GM19328 (cell line): ENCODE results near the gene A3GALT2.

Experiments used
- ATAC-seq: cut with Tn5 transposase; IDR thresholded peaks from one replicate; pipeline ENCODE4 v1.9.1; 2021; ENCODE audit warnings: mild to moderate bottlenecking, moderate library complexity; ENCODE audit not compliant: unreplicated experiment

Gene A3GALT2

DNA sequence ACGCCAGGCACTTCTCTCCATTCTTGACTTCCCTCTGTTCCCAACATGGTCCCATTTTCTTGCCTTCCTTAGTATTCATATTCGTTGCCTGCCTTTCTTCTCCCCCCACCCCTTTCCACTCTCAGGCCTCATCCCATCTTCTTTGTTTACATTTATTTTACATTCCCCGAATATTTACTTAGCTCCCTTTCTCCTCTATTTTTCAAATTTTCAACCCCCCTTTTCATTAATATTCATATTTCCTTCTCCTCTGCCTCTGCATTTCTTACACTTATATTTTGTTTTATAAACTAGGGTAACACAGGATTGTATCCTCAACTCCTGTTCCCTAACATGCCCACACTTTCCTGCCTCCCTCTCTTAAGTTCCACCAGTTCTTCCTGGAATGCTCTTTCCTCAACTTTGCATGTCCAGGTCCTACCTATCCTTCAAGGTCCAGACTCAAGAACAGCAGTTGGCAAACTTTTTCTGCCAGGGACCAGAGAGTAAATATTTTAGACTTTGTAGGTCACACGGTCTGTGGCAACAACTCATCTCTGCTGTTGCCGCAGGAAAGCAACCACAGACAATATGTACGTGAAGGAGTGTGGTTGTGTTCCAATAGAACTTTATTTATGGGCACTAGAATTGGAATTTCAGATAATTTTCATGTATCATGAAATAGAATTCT is 29.8 kb upstream of the A3GALT2 start:
- ATAC-seq: no peak

DNA sequence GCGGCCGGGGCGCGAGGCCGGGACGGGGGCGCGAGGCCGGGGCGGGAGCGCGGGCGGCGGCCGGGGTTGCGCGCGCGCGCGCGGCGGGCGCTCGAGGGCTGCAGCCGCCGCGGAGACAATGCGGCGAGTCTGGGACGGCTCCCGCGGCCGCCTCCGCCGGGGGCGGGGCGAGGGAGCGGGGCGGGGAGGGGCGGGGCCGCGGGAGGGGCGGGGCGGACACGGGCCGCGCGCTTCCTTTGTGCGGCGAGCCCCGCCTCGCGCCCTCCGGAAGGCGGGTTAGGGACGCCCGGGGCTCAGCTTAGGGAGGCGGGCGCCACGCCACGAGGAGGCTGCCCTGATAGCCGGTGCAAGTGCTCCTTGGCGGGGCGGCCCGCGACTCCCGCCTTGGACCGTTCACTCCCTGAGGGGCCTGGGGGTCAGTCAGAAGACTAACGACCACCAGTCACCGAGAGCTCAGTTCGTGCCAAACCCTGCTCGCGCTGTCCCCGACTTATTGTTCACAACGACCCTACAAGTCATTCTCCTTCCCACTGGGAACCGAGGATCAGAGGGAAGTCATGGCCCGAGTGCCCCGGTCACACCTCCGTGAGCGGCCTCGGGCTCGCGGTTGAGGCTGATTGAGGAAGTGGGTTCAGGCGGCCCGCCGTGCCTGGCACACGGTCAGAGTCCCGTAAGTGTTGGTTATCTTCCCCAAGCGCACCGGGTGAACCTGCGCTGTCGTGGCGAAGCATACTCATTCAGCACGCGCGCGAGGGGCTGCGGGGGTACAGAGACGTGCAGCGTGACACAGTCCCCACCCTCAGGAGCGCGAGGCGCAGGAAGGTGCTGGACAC is 29.1 kb upstream of the A3GALT2 start:
- peak; percentile 72 for ATAC-seq

- ATAC-seq: peak; percentile 33
Measured at GRCh38 chr1:33349081-33349759, 28.3 kb upstream of the A3GALT2 start.

GRCh38 chr1:33348676-33349080 is 27.8 kb upstream of the A3GALT2 start:
- no peak for ATAC-seq

GRCh38 chr1:33348194-33348593 is 27.3 kb upstream of the A3GALT2 start:
- no peak for ATAC-seq

GRCh38 chr1:33347650-33347992 is 26.7 kb upstream of the A3GALT2 start:
- ATAC-seq: no peak

DNA sequence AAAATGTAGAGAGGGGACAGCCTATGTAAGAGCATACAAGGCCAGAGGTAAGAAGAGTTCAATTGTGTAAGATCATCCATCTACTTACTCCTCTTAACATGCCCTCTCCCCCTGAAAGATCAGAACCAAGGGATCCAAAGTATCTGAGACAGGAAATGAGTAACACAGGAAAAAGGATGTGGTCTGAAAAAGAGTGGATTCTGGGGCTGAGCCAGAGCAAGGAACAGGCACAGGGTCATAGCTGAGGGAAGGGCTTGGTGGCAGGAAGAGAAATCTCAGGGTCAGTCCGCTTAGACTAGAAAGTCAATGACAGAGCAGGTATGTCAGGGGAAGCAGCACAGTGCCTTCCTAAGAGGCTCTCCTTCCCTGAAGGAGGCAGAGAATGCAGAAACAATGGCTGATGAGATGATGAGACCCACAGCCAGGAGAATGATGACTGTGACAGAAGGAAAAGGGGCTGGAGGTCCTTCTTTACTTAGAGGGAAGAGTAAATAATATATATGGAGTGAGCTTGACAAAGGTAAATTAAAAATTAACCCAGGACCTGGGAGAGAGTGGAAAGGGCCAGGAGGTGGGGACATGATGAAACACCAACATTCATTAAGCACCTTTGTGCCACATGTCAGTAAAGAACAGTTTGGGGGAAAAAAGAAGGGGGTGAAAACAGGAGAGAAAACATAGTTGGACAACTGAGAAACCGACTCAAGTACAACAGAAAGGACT is 26.2 kb upstream of the A3GALT2 start:
- no peak for ATAC-seq

GRCh38 chr1:33346533-33346926 is 25.6 kb upstream of the A3GALT2 start:
- ATAC-seq: no peak

DNA sequence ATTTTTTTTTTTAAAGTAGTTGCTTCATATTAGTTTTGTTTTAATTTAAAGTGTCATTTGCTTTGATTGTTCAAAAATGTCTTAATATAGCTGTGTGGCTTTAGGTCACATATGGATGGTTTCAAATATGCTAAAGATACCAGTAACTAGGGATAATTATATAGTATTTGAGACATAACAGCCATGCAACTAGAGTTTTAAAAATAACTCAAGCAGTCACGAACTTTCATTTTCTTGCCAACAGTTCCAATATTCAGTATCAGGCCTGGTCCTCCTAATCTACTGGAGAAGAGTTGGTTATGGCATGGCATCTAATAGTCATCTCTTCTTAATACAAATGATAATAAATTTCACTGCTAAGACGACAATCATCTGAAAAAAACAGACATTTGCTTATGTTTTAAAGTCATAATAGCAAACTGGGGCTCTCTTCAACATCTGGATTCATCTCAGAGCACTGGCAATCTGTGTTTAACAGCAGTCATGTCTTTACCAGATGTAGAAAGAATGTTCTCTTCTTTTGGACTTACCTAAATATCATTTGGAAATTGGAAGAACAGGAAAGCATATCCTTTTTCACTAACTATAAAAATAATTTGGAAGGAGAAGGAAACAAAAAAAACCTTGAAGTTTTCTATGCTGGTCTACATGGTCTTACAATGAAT is 24.1 kb upstream of the A3GALT2 start:
- no peak for ATAC-seq

DNA sequence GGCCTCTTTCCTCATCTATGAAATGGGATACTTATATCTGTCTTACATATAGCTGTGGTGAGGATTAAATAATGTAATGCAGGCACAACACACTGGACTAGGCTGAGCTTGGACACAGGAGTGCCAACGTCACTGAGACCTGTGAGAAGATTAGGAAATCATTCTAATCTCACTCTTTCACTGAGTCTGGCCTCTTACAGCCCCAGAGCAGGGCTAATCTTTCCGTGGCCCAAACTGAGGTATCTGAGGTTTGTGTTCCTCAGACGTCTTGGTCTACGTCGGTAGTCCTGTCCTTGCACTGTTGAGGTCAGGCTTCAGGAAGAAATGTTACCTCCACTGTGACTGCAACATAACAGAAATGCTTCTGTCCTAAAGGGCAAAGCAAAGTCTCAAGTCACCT is 22.6 kb upstream of the A3GALT2 start:
- no peak for ATAC-seq

- no peak for ATAC-seq
Measured at GRCh38 chr1:33342041-33342723, 21.3 kb upstream of the A3GALT2 start.

DNA sequence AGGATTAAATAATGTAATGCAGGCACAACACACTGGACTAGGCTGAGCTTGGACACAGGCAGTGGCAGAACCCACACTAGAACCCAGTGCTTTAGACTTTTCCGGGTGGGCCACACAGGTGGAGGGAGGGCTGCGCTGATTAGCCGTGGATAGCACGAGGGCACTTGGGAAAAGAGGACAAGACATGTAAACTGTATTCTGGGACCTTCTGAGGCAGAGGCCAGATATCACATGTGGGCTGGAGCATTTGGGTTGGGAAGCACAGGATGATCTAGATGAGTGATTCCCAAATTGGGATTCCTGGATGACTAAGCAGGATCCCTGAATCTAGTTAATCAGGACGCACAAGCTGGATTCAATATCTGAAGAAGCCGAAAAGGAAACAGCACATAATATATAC is 20.3 kb upstream of the A3GALT2 start:
- no peak for ATAC-seq

DNA sequence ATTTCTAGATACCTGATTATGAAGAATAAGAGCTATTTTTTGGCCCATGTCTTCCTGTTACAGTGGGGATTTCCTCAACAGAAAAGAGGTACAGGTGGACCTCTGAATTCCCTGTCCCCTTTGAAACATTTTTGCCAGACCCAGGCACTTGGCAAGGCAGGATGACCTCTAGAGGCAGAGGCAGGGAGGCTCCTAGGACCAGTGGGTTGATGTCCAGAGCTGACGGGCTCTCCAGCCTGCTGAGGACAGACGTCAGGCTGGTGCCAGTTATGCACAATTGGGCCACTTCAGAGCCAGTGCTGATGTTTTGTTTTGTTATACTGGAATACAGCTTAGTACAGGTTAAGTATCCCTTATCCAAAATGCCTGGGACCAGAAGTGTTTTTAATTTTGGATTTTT is 18.5 kb upstream of the A3GALT2 start:
- no peak for ATAC-seq

DNA sequence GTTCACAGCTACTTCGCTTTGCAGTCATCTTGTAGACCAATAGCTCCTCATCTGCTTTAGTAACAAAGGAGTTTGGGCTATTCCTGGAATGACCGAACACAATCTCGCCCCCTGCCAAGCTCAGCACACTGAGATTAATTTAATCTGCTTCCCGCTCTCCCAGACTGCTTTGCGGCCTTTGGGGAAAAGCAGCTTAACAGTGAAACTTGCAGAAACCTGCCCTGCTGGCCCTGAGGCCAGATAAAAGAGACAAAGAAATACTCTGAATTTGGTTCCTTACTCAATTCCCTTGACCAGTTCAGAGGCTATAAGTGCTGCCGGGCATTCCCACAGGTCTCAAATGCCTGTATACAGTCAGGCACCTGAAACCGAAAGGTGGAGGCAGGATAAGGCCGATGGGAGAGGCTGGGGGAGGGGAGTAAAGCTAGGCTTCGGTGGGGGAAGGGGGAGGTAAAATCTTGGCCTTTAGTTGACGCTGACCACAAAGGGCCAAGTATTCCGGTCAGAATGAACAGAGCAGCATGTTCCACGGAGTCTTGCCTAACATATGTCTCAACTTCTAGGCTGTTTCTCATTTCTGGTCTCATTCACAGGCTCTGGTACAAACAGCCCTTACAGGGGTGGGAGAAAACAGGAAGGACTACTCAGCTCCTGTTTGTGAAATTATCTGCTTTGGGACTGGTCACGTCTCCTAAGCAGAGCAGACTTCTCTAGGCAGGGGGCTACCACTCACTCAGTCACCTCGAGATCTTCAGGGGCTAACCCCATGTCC is 17.7 kb upstream of the A3GALT2 start:
- ATAC-seq: no peak

DNA sequence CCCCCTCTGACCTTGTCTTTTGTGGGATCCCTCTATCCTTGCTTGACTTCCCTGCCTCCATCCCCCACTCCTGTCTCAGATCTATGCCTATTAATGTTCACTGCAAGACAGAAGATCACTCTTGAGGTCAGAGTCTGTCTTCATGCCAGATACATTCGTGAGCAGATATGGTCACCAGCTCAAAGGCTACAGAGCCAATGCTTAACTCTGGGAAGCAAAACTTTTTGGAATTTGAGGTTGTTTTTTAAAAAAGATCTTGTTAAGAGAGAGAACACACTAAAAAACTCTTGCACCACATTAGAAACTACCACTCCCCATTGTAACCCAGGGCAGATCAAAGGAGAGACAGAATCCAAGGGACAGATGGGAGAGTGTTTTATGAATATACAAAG is 17.1 kb upstream of the A3GALT2 start:
- ATAC-seq: no peak

DNA sequence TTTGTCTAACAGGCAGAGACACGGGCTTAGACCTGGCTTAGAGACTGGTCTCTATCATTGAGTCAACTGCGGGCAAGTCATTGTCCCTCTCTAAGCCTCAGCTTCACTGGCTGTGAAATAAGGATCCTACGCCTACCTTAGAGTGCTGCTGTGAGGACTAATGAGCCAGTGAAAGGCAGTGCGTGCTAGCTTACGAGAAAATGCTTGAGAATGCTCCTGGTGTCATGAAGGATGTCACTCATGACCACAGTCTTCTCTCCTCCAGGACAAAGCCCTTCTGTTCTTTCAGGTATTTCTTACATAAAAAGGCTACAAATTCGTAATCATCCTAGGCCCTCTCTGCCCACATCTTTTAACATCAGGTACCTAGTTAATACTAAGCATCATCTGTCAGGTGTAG is 16.5 kb upstream of the A3GALT2 start:
- no peak for ATAC-seq

DNA sequence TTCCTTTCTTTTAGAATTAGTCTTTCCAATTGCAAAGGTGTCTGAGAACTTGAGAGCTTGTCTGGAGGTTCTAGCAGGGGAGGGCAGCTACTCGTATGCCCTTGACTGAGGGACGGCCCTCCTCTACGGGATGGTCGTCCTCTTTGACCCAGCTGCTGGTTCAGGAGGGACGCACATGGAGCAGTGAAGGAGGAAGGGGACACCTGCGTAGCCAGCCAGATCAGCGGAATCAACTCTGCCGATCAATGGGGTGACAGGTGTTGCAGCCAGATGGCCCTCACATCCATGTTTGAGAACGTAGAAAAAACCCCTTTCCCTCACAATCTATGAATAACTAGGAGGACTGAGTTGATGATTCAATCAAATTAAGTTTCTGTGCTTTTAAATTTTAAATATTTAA is 15.7 kb upstream of the A3GALT2 start:
- ATAC-seq: no peak

DNA sequence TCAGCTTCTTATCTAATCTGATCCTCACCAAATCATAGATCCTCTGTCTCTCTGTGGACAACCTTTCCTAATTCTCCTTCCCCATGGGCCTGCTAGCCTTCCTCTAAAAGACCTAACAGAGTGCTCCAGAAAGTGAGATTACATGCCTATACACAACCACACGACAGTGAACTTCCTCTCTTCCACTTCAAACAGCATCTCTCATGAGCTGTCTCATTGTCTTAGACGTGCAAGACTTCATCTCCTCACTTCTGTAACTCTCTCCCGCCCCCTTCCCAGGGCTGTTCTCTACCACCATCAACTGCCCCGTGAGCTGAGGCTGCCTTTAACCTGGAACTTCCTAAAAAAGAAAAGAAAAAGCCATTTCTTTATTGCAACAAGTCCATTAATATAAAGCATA is 14.1 kb upstream of the A3GALT2 start:
- ATAC-seq: no peak

DNA sequence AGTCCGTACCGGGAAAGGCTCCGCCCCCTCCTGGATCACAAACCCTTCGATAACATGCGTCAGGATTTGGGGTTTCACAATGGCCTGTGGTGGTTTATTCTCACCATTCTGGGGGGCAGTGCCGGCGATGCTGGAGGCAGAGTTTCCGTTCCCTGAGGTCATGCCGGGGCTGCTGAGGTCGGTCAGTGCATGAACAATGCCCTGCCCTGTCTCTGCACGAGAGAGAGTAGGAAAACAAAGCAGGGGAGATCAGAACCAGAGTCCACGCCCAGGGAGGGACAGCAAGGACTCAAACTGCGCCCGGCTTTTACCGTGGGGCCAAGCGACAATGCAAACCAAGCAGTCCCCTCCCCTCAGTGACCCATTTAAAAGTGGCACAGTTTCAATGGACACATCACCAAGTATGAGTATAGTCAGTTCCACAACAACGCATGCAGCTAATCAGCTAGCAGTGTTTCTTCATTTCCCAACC is 13.2 kb upstream of the A3GALT2 start:
- ATAC-seq: no peak
